ENCODE results near the gene TMEM135. TPM values are rescaled to one million over a fixed set of nuclear protein-coding genes. Genes with fewer than 3 reads are reported as not detected.

TMEM135 gene
- 23.4 and 57.3 TPM in 2 replicates for total RNA-seq

GRCh38 chr11:87037450-87038234 lies at the start of gene TMEM135:
Gene TMEM135, plus strand, starts transcription at chr11:87037934. Its CDS starts 112 bp downstream, at chr11:87038046.

Other genes starting within 250 kb of the TMEM135 start
- gene PRSS23, start 237.4 kb upstream of the TMEM135 start, total RNA-seq, result 461 and 514 TPM in 2 replicates
- 5.2 and 9.1 TPM in 2 replicates for gene FZD4, start 82.5 kb upstream of the TMEM135 start, total RNA-seq

All from hair follicle dermal papilla cell (primary cell).